H9 (cell line): ENCODE results near the gene ANKS3. TPM values are rescaled to one million over a fixed set of nuclear protein-coding genes. Genes with fewer than 3 reads are reported as not detected.

Experiments
- DNase-seq: peaks from one replicate; pipeline ENCODE4 v3.0.0-alpha.2; 2017
- H2AFZ ChIP-seq: one replicate; pipeline ENCODE4 v1.6.1; 2013; ENCODE audit warnings: mild to moderate bottlenecking, low read length, control low read depth, moderate library complexity
- H2AK5ac ChIP-seq: 2 replicates; pipeline ENCODE4 v1.6.1; 2013; ENCODE audit warnings: low read length, control low read depth, mixed read lengths; ENCODE audit not compliant: insufficient read length
- H2BK120ac ChIP-seq: one replicate; pipeline ENCODE4 v1.6.1; 2013; ENCODE audit warnings: low read depth, mild to moderate bottlenecking, low read length, control low read depth, inconsistent platforms; ENCODE audit not compliant: poor library complexity, severe bottlenecking
- H2BK12ac ChIP-seq: 2 replicates; pipeline ENCODE4 v1.6.1; 2013; ENCODE audit warnings: low read length, control low read depth, mixed read lengths, low read depth; ENCODE audit not compliant: insufficient read length
- H2BK15ac ChIP-seq: 2 replicates; pipeline ENCODE4 v1.6.1; 2013; ENCODE audit warnings: low read depth, low read length, control low read depth
- H2BK20ac ChIP-seq: one replicate; pipeline ENCODE4 v1.6.1; 2013; ENCODE audit warnings: low read depth, mild to moderate bottlenecking, low read length, control low read depth, inconsistent platforms; ENCODE audit not compliant: poor library complexity, severe bottlenecking
- H2BK5ac ChIP-seq: 2 replicates; pipeline ENCODE4 v1.6.1; 2013; ENCODE audit warnings: low read length, control low read depth, mixed read lengths; ENCODE audit not compliant: insufficient read length
- H3K14ac ChIP-seq: 2 replicates; pipeline ENCODE4 v1.6.1; 2013; ENCODE audit warnings: low read length, control low read depth; ENCODE audit not compliant: insufficient read depth
- H3K18ac ChIP-seq: 2 replicates; pipeline ENCODE4 v1.6.1; 2013; ENCODE audit warnings: low read depth, mild to moderate bottlenecking, mixed read lengths, low read length, control low read depth; ENCODE audit not compliant: insufficient read length
- H3K23ac ChIP-seq: 2 replicates; pipeline ENCODE4 v1.6.1; 2013; ENCODE audit warnings: low read length, control low read depth, mixed read lengths, low read depth; ENCODE audit not compliant: insufficient read length
- H3K23me2 ChIP-seq: 2 replicates; pipeline ENCODE4 v1.6.1; 2013; ENCODE audit warnings: low read depth, mild to moderate bottlenecking, mixed read lengths, low read length, control low read depth; ENCODE audit not compliant: insufficient read length, poor library complexity, severe bottlenecking
- H3K27ac ChIP-seq: 2 replicates; pipeline ENCODE4 v1.5.1; 2013; ENCODE audit warnings: low read length, control low read depth, mixed read lengths, low read depth; ENCODE audit not compliant: insufficient read length
- H3K27me3 ChIP-seq: 2 replicates; pipeline ENCODE4 v1.6.1; 2013; ENCODE audit warnings: low read length, control low read depth, inconsistent platforms; ENCODE audit not compliant: insufficient read depth
- H3K4ac ChIP-seq: 2 replicates; pipeline ENCODE4 v1.6.1; 2013; ENCODE audit warnings: low read depth, mild to moderate bottlenecking, control low read depth, inconsistent platforms, low read length, moderate library complexity
- H3K4me1 ChIP-seq: 2 replicates; pipeline ENCODE4 v1.6.1; 2013; ENCODE audit warnings: low read length, control low read depth, inconsistent platforms; ENCODE audit not compliant: insufficient read depth
- H3K4me2 ChIP-seq: 2 replicates; pipeline ENCODE4 v1.6.1; 2013; ENCODE audit warnings: low read length, control low read depth, mixed read lengths; ENCODE audit not compliant: insufficient read length, insufficient read depth
- H3K56ac ChIP-seq: 2 replicates; pipeline ENCODE4 v1.6.1; 2013; ENCODE audit warnings: low read depth, mild to moderate bottlenecking, mixed read lengths, low read length, control low read depth; ENCODE audit not compliant: insufficient read length
- H3K79me1 ChIP-seq: 2 replicates; pipeline ENCODE4 v1.6.1; 2013; ENCODE audit warnings: low read depth, mild to moderate bottlenecking, moderate library complexity, low read length, control low read depth, inconsistent platforms; ENCODE audit not compliant: insufficient read depth, poor library complexity, severe bottlenecking
- H3K79me2 ChIP-seq: 2 replicates; pipeline ENCODE4 v1.6.1; 2013; ENCODE audit warnings: low read length, control low read depth, inconsistent platforms; ENCODE audit not compliant: insufficient read depth
- H3K9ac ChIP-seq: 2 replicates; pipeline ENCODE4 v1.6.1; 2013; ENCODE audit warnings: low read length, control low read depth, mixed read lengths; ENCODE audit not compliant: insufficient read length; ENCODE audit errors: extremely low read depth
- H3K9me3 ChIP-seq: one replicate; pipeline ENCODE4 v1.6.1; 2013; ENCODE audit warnings: low read depth, low read length, inconsistent platforms; ENCODE audit not compliant: control insufficient read depth
- H3T11ph ChIP-seq: one replicate; pipeline ENCODE4 v1.6.1; 2013; ENCODE audit warnings: mild to moderate bottlenecking, low read length, control low read depth, inconsistent platforms
- H4K20me1 ChIP-seq: one replicate; pipeline ENCODE4 v1.6.1; 2013; ENCODE audit not compliant: control insufficient read depth, insufficient read length, insufficient read depth
- H4K5ac ChIP-seq: 2 replicates; pipeline ENCODE4 v1.6.1; 2013; ENCODE audit warnings: low read depth, mild to moderate bottlenecking, mixed read lengths, low read length, control low read depth; ENCODE audit not compliant: insufficient read length
- H4K8ac ChIP-seq: replicated peaks from 2 replicates; pipeline ENCODE4 v1.6.1; 2013; ENCODE audit warnings: low read length, control low read depth, mixed read lengths, low read depth; ENCODE audit not compliant: insufficient read length
- H4K91ac ChIP-seq: 2 replicates; pipeline ENCODE4 v1.6.1; 2013; ENCODE audit warnings: low read depth, mild to moderate bottlenecking, moderate library complexity, mixed read lengths, low read length, control low read depth; ENCODE audit not compliant: insufficient read length
- H3K27ac Mint-ChIP-seq, 3 experiments: 2 replicates in 2 of 3; 3 replicates in 1 of 3; pipeline ENCODE4 v1.8.0; 2020 to 2021; ENCODE audit warnings: mixed read lengths in 3 of 3, mild to moderate bottlenecking in 1 of 3, moderate library complexity in 1 of 3
- H3K27me3 Mint-ChIP-seq: 2 replicates; pipeline ENCODE4 v1.8.0; 2021; ENCODE audit warnings: low read depth, mild to moderate bottlenecking, moderate library complexity, mixed read lengths
- H3K36me3 Mint-ChIP-seq, 3 experiments: 2 replicates in 2 of 3; 3 replicates in 1 of 3; pipeline ENCODE4 v1.8.0; 2020 to 2021; ENCODE audit warnings: low read depth in 3 of 3, mixed read lengths in 3 of 3; ENCODE audit not compliant: insufficient read depth in 1 of 3
- H3K4me1 Mint-ChIP-seq, 2 experiments: 2 replicates each; pipeline ENCODE4 v1.8.0; 2020; ENCODE audit warnings: mixed read lengths in 2 of 2
- H3K4me3 Mint-ChIP-seq, 2 experiments: 2 replicates in 1 of 2; 3 replicates in 1 of 2; pipeline ENCODE4 v1.8.0; 2020 to 2021; ENCODE audit warnings: mild to moderate bottlenecking in 2 of 2, mixed read lengths in 2 of 2, moderate library complexity in 1 of 2
- H3K9me3 Mint-ChIP-seq, 2 experiments: 2 replicates in 1 of 2; 3 replicates in 1 of 2; pipeline ENCODE4 v1.8.0; 2020; ENCODE audit warnings: mild to moderate bottlenecking in 2 of 2, mixed read lengths in 2 of 2, moderate library complexity in 1 of 2
- CTCF ChIP-seq: fragments of 200-600 bp; sonication (generic); conservative IDR thresholded peaks from 3 replicates; pipeline ENCODE4 v1.8.0; 2021; ENCODE audit warnings: antibody characterized with exemption, mild to moderate bottlenecking
- WGBS: extraction: QIAGEN DNeasy Blood & Tissue Kit; methylation state at CpG from one replicate; pipeline ENCODE4 v1.1.7; 2013; ENCODE audit warnings: missing lambda C conversion rate, low lambda C conversion rate, mixed read lengths; ENCODE audit not compliant: insufficient read length; ENCODE audit errors: extremely low coverage; 5-methylcytosine and 5-hydroxymethylcytosine counted together
- total RNA-seq: library from RNA; stranded (reverse); gene quantifications from 2 replicates; pipeline ENCODE4 v1.2.1, GENCODE V29; 2021

The ANKS3 gene
- total RNA-seq, 1 experiment from 2014 or later = 32.0 TPM

- Mint-ChIP-seq H3K27ac (peak overlapping the region in 1 of 3 experiments; percentile 53; a peak in 1 of 7 replicates), H3K27me3 (no peaks in the 10 kb centered on the region; the same call in 1 of the 2 replicates), H3K36me3 (peaks cover 0 to 4% (median under 1%) of the 10 kb centered on the region in 3 experiments; a peak in 1 of 7 replicates), H3K9me3 (no peaks in the 10 kb centered on the region), H3K4me1 (peaks cover 16 to 27% of the 10 kb centered on the region in 2 experiments), H3K4me3 (no peak overlapping the region)
- Histone ChIP-seq H2AK5ac (no peak overlapping the region), H3K79me2 (no peaks in the 10 kb centered on the region), H3K23ac (no peak overlapping the region), H2BK12ac (no peak overlapping the region), H3K4me2 (no peak overlapping the region), H2BK15ac (no peak overlapping the region), H4K20me1 (no peaks in the 10 kb centered on the region), H3K18ac (peak overlapping the region; percentile 17), H3K27me3 (no peaks in the 10 kb centered on the region), H3K4me1 (no peaks in the 10 kb centered on the region), H3K9me3 (no peaks in the 10 kb centered on the region), H2BK5ac (no peak overlapping the region), H2BK120ac (no peak overlapping the region), H4K91ac (no peak overlapping the region), H2BK20ac (no peak overlapping the region), H2AFZ (no peak overlapping the region), H3K4ac (no peak overlapping the region), H3K79me1 (no peaks in the 10 kb centered on the region), H4K8ac (no peak overlapping the region), H3T11ph (no peak overlapping the region), H4K5ac (no peak overlapping the region), H3K14ac (no peak overlapping the region), H3K27ac (no peak overlapping the region), H3K56ac (no peak overlapping the region), H3K9ac (no peak overlapping the region), H3K23me2 (no peaks in the 10 kb centered on the region)
- no peak for DNase-seq
- no CpG with 5 or more reads among the region's 13 CpGs for WGBS
- no peak for TF ChIP-seq CTCF
Observed at GRCh38 chr16:4744555-4745273, 10.6 kb upstream of the ANKS3 start.
